HG03342 (cell line): ENCODE results near the gene HMGN5.

ENCODE experiments used
- ATAC-seq: cut with Tn5 transposase; IDR thresholded peaks from one replicate; pipeline ENCODE4 v1.9.1; 2021; ENCODE audit warnings: mild to moderate bottlenecking, moderate library complexity; ENCODE audit not compliant: unreplicated experiment

The HMGN5 gene

DNA sequence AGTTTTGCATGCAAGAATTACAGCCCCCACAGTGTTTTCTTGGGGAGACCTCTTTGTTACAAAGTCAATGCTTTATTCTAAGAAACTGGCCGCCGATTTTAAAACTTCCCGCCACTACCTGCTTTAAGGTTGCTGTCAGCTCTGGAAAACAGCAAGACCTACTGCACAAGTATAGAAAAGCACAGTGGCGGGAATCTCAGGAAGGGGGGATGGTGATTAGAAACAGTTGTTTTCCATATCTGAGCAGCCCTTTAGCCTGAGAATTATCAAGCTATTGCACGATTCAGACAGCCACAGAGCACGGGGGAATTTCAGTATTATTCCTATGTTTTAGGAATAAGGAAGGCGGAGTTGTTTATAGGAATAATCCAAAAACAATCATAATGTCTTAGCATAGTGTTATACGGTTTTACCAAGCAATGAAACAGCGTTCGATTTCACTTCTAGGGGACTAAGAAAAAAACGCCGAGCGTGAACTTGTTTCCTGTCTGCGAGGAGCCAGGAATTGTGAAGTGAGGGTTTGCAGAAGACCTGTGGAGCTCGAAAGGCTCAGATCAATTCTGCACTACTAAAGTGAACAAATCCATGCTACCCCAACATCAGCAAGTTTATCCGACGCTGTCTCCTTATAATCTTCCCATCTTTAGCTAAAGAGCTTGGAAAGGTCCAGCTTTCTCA is 81.3 kb downstream of the HMGN5 start:
- peak; percentile 29 for ATAC-seq

DNA sequence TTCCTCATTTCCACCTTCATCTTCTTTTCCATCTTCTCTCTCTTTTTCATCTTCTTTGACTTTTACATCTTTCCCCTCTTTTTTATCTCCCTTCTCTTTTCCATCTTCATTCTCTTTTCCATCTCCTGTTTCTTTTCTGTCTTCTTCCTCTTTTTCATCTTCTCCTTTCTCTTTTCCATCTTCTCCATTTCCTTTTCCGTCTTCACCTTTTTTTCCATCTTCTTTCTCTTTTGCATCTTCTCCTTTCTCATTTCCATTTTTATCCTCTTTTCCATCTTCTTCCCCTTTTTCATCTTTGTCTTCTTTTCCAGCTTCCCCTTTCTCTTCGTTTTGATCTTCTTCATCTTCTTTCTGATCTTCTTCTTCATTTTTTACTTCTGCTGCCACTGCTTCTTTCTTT is 87.0 kb downstream of the HMGN5 start:
- no peak for ATAC-seq

DNA sequence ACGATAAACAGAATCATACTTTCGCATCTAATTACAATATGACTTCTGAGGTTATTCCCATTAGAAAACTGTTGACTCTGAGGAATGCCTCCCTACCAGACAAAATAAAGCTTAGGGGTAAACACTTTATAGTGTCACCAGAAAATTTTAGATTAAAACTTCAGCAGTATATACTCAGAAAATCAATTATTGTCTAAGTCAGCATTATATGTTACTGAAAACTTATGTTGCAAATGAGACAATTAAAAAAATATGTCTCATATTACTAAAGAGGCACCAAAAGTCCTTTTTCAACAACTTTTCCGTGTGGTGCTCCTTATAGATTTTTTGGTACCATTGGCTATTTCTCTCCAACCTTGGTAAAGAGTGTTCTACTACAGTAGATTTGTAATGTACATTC is 91.4 kb downstream of the HMGN5 start:
- no peak for ATAC-seq

DNA sequence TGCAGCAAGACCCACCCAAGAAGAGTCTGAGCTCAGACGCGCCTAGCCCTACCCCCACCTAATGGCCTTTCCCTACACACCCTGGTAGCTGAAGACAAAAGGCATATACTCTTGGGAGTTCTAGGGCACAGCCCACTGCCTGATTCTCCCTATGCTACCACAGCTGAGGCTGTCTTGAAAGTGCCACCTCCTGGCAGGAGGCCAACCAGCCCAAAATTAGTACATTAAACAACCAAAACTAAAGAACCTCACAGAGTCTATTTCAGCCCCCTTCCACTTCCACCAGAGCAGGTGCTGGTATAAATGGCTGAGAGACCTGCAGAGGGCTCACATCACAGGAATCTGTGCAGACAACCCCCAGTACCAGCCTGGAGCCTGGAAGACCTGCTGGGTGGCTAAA is 119.1 kb downstream of the HMGN5 start:
- no peak for ATAC-seq
